ENCODE measurements around the gene CD22. TPM values are rescaled to one million over a fixed set of nuclear protein-coding genes. Genes with fewer than 3 reads are reported as not detected.

Gene CD22
- total and polyA plus RNA-seq, 2 donors (not counting 1 experiment from before 2014, with no cell fraction given) = 692 to 1,437 TPM

DNA sequence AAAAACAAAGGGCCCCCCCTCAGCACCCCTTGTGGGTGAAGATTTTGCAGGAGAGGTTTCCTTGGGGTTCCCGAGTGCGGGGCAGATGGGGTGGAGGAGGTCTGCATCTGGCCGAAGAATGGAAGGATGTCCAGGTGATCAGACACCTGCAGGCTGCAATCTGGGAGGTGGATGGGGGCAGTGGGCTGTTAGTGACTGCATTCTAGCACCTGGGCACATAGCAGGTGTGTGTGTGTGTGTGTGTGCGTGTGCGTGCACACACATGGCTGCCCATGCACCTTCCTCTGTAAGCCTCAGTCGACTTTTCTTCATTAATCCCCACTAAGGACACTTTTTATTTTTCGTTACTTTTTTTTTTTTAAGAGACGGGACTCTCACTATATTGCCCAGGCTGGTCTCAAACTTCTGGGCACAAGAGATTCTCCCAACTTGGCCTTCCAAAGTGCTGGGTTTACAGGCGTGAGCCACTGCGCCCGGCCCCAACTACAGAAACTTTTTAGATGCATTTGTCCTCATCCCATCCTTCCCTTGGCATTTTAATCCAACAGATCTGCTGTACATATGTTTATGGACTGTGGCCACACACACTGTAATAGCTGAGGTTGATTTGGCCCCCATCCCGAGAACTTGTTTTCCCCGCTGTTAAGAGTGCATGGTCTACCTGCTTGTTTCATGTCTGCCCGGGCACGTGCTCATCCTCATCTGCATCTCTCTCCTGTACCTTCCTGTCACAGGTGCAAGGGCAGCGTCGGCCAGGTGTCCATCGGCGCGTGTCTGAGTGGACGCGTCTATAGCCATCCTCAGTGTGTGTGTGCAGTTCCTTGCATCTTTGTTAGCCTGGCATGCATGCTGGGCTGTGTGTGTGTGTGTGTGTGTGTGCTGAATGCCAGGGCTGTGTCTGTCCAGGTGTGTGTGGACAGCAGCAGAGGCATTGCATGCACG, 36.3 kb upstream of the CD22 start:
- H3K4me2 ChIP-seq (replicated peaks; ENCODE audit: low read depth, low read length, poor library complexity, severe bottlenecking) = no peak overlapping the region
- CTCF ChIA-PET = no interaction called here
- H3K36me3 ChIP-seq (replicated peaks in 1 of 2; ENCODE audit: control extremely low read depth in 1 of 2, control insufficient read depth in 1 of 2, extremely low read depth in 1 of 2, insufficient read depth in 2 of 2, low read length in 1 of 2) = no peaks in the 10 kb centered on the region
- intact Hi-C loops (cut with micrococcal nuclease) = no loop called here
- H3K9me3 Mint-ChIP-seq (ENCODE audit: insufficient read depth) = no peaks in the 10 kb centered on the region
- POLR2A ChIA-PET = no interaction called here
- H3K4me1 ChIP-seq (ENCODE audit: control insufficient read depth in 2 of 2, insufficient read depth in 2 of 2, low read length in 2 of 2) = peaks cover 27 to 43% of the 10 kb centered on the region in 2 donors
- 79% methylated on average over 18 of the region's 23 CpGs for WGBS (ENCODE audit: insufficient coverage)
- H3K27ac Mint-ChIP-seq = peak overlapping the region; percentile 35
- no peak for TF ChIP-seq EZH2 (IDR thresholded peaks at IDR 0.05; ENCODE audit: borderline replicate concordance, insufficient read depth, low read depth, low read length, poor library complexity, severe bottlenecking)
- TF ChIP-seq, protein P1, sequence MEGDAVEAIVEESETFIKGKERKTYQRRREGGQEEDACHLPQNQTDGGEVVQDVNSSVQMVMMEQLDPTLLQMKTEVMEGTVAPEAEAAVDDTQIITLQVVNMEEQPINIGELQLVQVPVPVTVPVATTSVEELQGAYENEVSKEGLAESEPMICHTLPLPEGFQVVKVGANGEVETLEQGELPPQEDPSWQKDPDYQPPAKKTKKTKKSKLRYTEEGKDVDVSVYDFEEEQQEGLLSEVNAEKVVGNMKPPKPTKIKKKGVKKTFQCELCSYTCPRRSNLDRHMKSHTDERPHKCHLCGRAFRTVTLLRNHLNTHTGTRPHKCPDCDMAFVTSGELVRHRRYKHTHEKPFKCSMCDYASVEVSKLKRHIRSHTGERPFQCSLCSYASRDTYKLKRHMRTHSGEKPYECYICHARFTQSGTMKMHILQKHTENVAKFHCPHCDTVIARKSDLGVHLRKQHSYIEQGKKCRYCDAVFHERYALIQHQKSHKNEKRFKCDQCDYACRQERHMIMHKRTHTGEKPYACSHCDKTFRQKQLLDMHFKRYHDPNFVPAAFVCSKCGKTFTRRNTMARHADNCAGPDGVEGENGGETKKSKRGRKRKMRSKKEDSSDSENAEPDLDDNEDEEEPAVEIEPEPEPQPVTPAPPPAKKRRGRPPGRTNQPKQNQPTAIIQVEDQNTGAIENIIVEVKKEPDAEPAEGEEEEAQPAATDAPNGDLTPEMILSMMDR (IDR thresholded peaks at IDR 0.05) = no peak
- no peak overlapping the region for H3K27ac ChIP-seq (ENCODE audit: low read length in 2 of 2)
- ATAC-seq (ENCODE audit: low read depth) (no peak), DNase-seq (no peak)
- no peak overlapping the region for H3K4me3 Mint-ChIP-seq
- peaks cover 7% of the 10 kb centered on the region for H3K79me2 ChIP-seq (ENCODE audit: control insufficient read depth, insufficient read depth, low read length)
- no peaks in the 10 kb centered on the region for H3K27me3 Mint-ChIP-seq
- no peaks in the 10 kb centered on the region for H3K27me3 ChIP-seq (replicated peaks in 1 of 4; ENCODE audit: control extremely low read depth in 1 of 4, control insufficient read depth in 3 of 4, insufficient read depth in 4 of 4, low read length in 3 of 4)
- no peak overlapping the region for H3K4me3 ChIP-seq (ENCODE audit: control extremely low read depth in 1 of 5, extremely low read depth in 1 of 5, insufficient read depth in 1 of 5, low read depth in 2 of 5, low read length in 4 of 5)
- H4K20me1 ChIP-seq (ENCODE audit: control insufficient read depth, insufficient read depth, low read length, poor library complexity, severe bottlenecking) = no peaks in the 10 kb centered on the region
- no peak overlapping the region for H3K9ac ChIP-seq (ENCODE audit: low read length)
- H3K9me3 ChIP-seq (ENCODE audit: control extremely low read depth in 1 of 3, control insufficient read depth in 2 of 3, insufficient read depth in 1 of 3, low read length in 2 of 3) = peaks cover 0 to 7% (median 0%) of the 10 kb centered on the region in 3 donors
- peaks cover 28% of the 10 kb centered on the region for H3K4me1 Mint-ChIP-seq
- no peak overlapping the region for H2AFZ ChIP-seq (ENCODE audit: insufficient read depth, low read depth, low read length, poor library complexity, severe bottlenecking)

DNA sequence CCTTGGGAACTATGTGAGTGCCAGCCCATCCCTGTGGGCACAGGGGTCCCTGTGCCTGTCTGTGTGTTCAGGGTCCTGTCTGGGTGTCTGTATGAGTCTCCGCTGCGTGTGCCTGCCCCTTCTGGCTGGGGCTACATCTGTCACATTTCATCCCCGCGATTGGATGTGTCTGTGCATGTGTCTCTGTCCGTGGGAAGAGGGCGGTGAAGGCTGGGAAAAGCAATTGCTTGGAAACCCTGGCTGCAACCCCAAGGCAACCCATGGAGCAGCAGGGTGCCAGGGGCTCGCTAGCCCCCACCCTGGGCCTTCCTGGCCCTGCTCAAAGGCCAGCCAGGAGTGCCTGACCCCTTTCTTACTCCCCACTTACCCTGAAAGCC, 35.6 kb upstream of the CD22 start:
- H4K20me1 ChIP-seq (ENCODE audit: control insufficient read depth, insufficient read depth, low read length, poor library complexity, severe bottlenecking) = no peaks in the 10 kb centered on the region
- H3K9me3 ChIP-seq (ENCODE audit: control extremely low read depth in 1 of 3, control insufficient read depth in 2 of 3, insufficient read depth in 1 of 3, low read length in 2 of 3) = peaks cover 0 to 7% (median 0%) of the 10 kb centered on the region in 3 donors
- no peak overlapping the region for H3K27ac ChIP-seq (ENCODE audit: low read length in 2 of 2)
- ChIA-PET CTCF (no interaction called here), POLR2A (no interaction called here)
- peak overlapping the region; percentile 35 for H3K27ac Mint-ChIP-seq
- no peaks in the 10 kb centered on the region for H3K9me3 Mint-ChIP-seq (ENCODE audit: insufficient read depth)
- no peak for ATAC-seq (ENCODE audit: low read depth)
- no peak for DNase-seq
- peaks cover 27 to 49% of the 10 kb centered on the region in 2 donors for H3K4me1 ChIP-seq (ENCODE audit: control insufficient read depth in 2 of 2, insufficient read depth in 2 of 2, low read length in 2 of 2)
- H3K4me2 ChIP-seq (replicated peaks; ENCODE audit: low read depth, low read length, poor library complexity, severe bottlenecking) = no peak overlapping the region
- no peaks in the 10 kb centered on the region for H3K27me3 Mint-ChIP-seq
- H3K9ac ChIP-seq (ENCODE audit: low read length) = no peak overlapping the region
- H3K27me3 ChIP-seq (replicated peaks in 1 of 4; ENCODE audit: control extremely low read depth in 1 of 4, control insufficient read depth in 3 of 4, insufficient read depth in 4 of 4, low read length in 3 of 4) = no peaks in the 10 kb centered on the region
- H3K36me3 ChIP-seq (replicated peaks in 1 of 2; ENCODE audit: control extremely low read depth in 1 of 2, control insufficient read depth in 1 of 2, extremely low read depth in 1 of 2, insufficient read depth in 2 of 2, low read length in 1 of 2) = no peaks in the 10 kb centered on the region
- TF ChIP-seq EZH2 (IDR thresholded peaks at IDR 0.05; ENCODE audit: borderline replicate concordance, insufficient read depth, low read depth, low read length, poor library complexity, severe bottlenecking) = no peak
- TF ChIP-seq, protein P1 (IDR thresholded peaks at IDR 0.05) = no peak
- WGBS (ENCODE audit: insufficient coverage) = 95% methylated on average over 7 of the region's 7 CpGs
- no peak overlapping the region for H2AFZ ChIP-seq (ENCODE audit: insufficient read depth, low read depth, low read length, poor library complexity, severe bottlenecking)
- intact Hi-C loops (cut with micrococcal nuclease) = no loop called here
- peaks cover 12% of the 10 kb centered on the region for H3K79me2 ChIP-seq (ENCODE audit: control insufficient read depth, insufficient read depth, low read length)
- no peak overlapping the region for H3K4me3 Mint-ChIP-seq
- peaks cover 27% of the 10 kb centered on the region for H3K4me1 Mint-ChIP-seq
- no peak overlapping the region for H3K4me3 ChIP-seq (ENCODE audit: control extremely low read depth in 1 of 5, extremely low read depth in 1 of 5, insufficient read depth in 1 of 5, low read depth in 2 of 5, low read length in 4 of 5)
